WTC11 (cell line): ENCODE results near the gene QRFP. TPM values are rescaled to one million over a fixed set of nuclear protein-coding genes. Genes with fewer than 3 reads are reported as not detected.

Experiments used
- ATAC-seq: fragments of 200-7000 bp; cut with Tn5 transposase; 2 replicates; pipeline ENCODE4 v1.10.0; 2021; ENCODE audit warnings: mild to moderate bottlenecking, moderate library complexity
- CTCF ChIA-PET: fragments of 300-600 bp; sonication (Branson Sonifier 250); formaldehyde crosslinking; loops from one replicate; lab custom pipeline; 2021; ENCODE audit warnings: antibody characterized with exemption; lab: Charles Lee
- POLR2A ChIA-PET: fragments of 350-600 bp; sonication (Branson Sonifier 250); formaldehyde crosslinking; loops from one replicate; lab custom pipeline; 2021; ENCODE audit warnings: antibody characterized with exemption; lab: Charles Lee
- DNase-seq: peaks from one replicate; pipeline ENCODE4 v3.0.0; 2021; ENCODE audit warnings: low spot score
- H3K27ac Mint-ChIP-seq: 2 replicates; pipeline ENCODE4 v1.8.0; 2021; ENCODE audit warnings: mixed read lengths
- H3K27me3 Mint-ChIP-seq: 2 replicates; pipeline ENCODE4 v1.8.0; 2021; ENCODE audit warnings: low read depth, mild to moderate bottlenecking, moderate library complexity, mixed read lengths
- H3K36me3 Mint-ChIP-seq: 2 replicates; pipeline ENCODE4 v1.8.0; 2021; ENCODE audit warnings: mixed read lengths
- H3K4me1 Mint-ChIP-seq: 2 replicates; pipeline ENCODE4 v1.8.0; 2022; ENCODE audit warnings: mixed read lengths
- H3K4me3 Mint-ChIP-seq: 2 replicates; pipeline ENCODE4 v1.8.0; 2021; ENCODE audit warnings: mild to moderate bottlenecking, moderate library complexity, mixed read lengths
- H3K9me3 Mint-ChIP-seq: 2 replicates; pipeline ENCODE4 v1.8.0; 2021; ENCODE audit warnings: mixed read lengths
- ATF1 ChIP-seq: sonication (generic); formaldehyde crosslinking; IDR thresholded peaks from 2 replicates; pipeline ENCODE4 v1.8.1; 2023; ENCODE audit warnings: mild to moderate bottlenecking, moderate library complexity, missing genetic modification reagents
- ATF2 ChIP-seq: sonication (generic); formaldehyde crosslinking; IDR thresholded peaks from 2 replicates; pipeline ENCODE4 v1.8.1; 2022; ENCODE audit warnings: low read depth, missing genetic modification reagents, borderline replicate concordance
- CDX4 ChIP-seq: fragments of 250-450 bp; sonication (Bioruptor Pico); IDR thresholded peaks from 2 replicates; pipeline ENCODE4 v1.9.0; 2021; ENCODE audit warnings: moderate library complexity, mild to moderate bottlenecking, inconsistent platforms, borderline replicate concordance
- ESRRA ChIP-seq: sonication (generic); formaldehyde crosslinking; IDR thresholded peaks from 2 replicates; pipeline ENCODE4 v1.8.1; 2022; ENCODE audit warnings: mild to moderate bottlenecking, missing genetic modification reagents, borderline replicate concordance
- JUN ChIP-seq: sonication (generic); formaldehyde crosslinking; IDR thresholded peaks from 2 replicates; pipeline ENCODE4 v1.8.0; 2023; ENCODE audit warnings: mild to moderate bottlenecking, missing genetic modification reagents
- MAX ChIP-seq: sonication (generic); formaldehyde crosslinking; IDR thresholded peaks from 2 replicates; pipeline ENCODE4 v1.8.0; 2022; ENCODE audit warnings: mild to moderate bottlenecking, missing genetic modification reagents
- MLX ChIP-seq: sonication (generic); formaldehyde crosslinking; IDR thresholded peaks from 2 replicates; pipeline ENCODE4 v1.8.1; 2023; ENCODE audit warnings: mild to moderate bottlenecking, missing genetic modification reagents, moderate library complexity
- NFYB ChIP-seq: sonication (generic); formaldehyde crosslinking; conservative IDR thresholded peaks from 2 replicates; pipeline ENCODE4 v1.8.0; 2022; ENCODE audit warnings: low read depth, missing genetic modification reagents
- NR1H2 ChIP-seq: sonication (generic); formaldehyde crosslinking; IDR thresholded peaks from 2 replicates; pipeline ENCODE4 v1.9.0; 2021; ENCODE audit warnings: mild to moderate bottlenecking, moderate library complexity, missing genetic modification reagents
- NR2C2 ChIP-seq: sonication (generic); formaldehyde crosslinking; IDR thresholded peaks from 2 replicates; pipeline ENCODE4 v1.8.0; 2022; ENCODE audit warnings: mild to moderate bottlenecking, missing genetic modification reagents
- PRDM15 ChIP-seq: sonication (generic); formaldehyde crosslinking; IDR thresholded peaks from 2 replicates; pipeline ENCODE4 v1.8.0; 2022; ENCODE audit warnings: missing genetic modification reagents
- ZNF138 ChIP-seq: sonication (generic); formaldehyde crosslinking; conservative IDR thresholded peaks from 2 replicates; pipeline ENCODE4 v1.8.1; 2022; ENCODE audit warnings: mild to moderate bottlenecking, moderate library complexity, missing genetic modification reagents
- ZNF219 ChIP-seq: sonication (generic); formaldehyde crosslinking; IDR thresholded peaks from 2 replicates; pipeline ENCODE4 v1.8.0; 2023; ENCODE audit warnings: missing genetic modification reagents, mild to moderate bottlenecking, borderline replicate concordance
- ZNF232 ChIP-seq: sonication (generic); formaldehyde crosslinking; IDR thresholded peaks from 2 replicates; pipeline ENCODE4 v1.8.0; 2022; ENCODE audit warnings: mild to moderate bottlenecking, missing genetic modification reagents
- ZNF532 ChIP-seq: fragments of 250-450 bp; sonication (Bioruptor Pico); IDR thresholded peaks from 2 replicates; pipeline ENCODE4 v1.9.0; 2021; ENCODE audit warnings: mild to moderate bottlenecking, borderline replicate concordance
- total RNA-seq: library from RNA; stranded (reverse); gene quantifications from 3 replicates; pipeline ENCODE4 v1.2.3, GENCODE V29; 2021

Gene QRFP
- total RNA-seq, 1 experiment from 2014 or later = not detected

- no peak for ATAC-seq
- CTCF ChIA-PET = interaction anchor here (0.9 to 1.7 kb wide), 7 partner anchors 13 to 128 kb away, joined by 3 to 7 read pairs (median 5); no protein-coding TSS in a partner anchor
- Mint-ChIP-seq H3K27ac (no peak overlapping the region), H3K36me3 (no peaks in the 10 kb centered on the region), H3K4me3 (no peak overlapping the region), H3K9me3 (no peaks in the 10 kb centered on the region), H3K4me1 (peaks cover 12% of the 10 kb centered on the region), H3K27me3 (no peaks in the 10 kb centered on the region)
- POLR2A ChIA-PET = no interaction called here
- no peak for TF ChIP-seq NR1H2 (CRISPR knock-in tag)
- no peak for TF ChIP-seq MAX (CRISPR knock-in tag)
- TF ChIP-seq ZNF138 = no peak
- TF ChIP-seq ZNF219 = no peak
- no peak for TF ChIP-seq NFYB (CRISPR knock-in tag)
- TF ChIP-seq ATF1 (CRISPR knock-in tag) = no peak
- TF ChIP-seq CDX4 (CRISPR knock-in tag) = no peak
- no peak for TF ChIP-seq ESRRA (CRISPR knock-in tag)
- TF ChIP-seq JUN (CRISPR knock-in tag) = no peak
- TF ChIP-seq ATF2 (CRISPR knock-in tag) = no peak
- TF ChIP-seq MLX (CRISPR knock-in tag) = no peak
- TF ChIP-seq NR2C2 = no peak
- TF ChIP-seq PRDM15 = no peak
- no peak for TF ChIP-seq ZNF532
- no peak for TF ChIP-seq ZNF232
- no peak for DNase-seq
These were observed 22.4 kb upstream of the QRFP start for GRCh38 chr9:130918826-130919558.
